Lower leg skin (tissue), 4 donors: Measurements from ENCODE around the gene MAP3K7CL. TPM values are rescaled to one million over a fixed set of nuclear protein-coding genes. Genes with fewer than 3 reads are reported as not detected.

Source experiments
- DNase-seq, 2 donors: peaks; one replicate each; pipeline ENCODE4 v3.0.0-alpha.2; 2019; ENCODE audit warnings: low spot score in 2 of 2
- H3K4me3 ChIP-seq: fragments of 200-600 bp; sonication (generic); 2 replicates; pipeline ENCODE4 v1.5.1; 2017; ENCODE audit warnings: mild to moderate bottlenecking, low read depth; ENCODE audit not compliant: poor library complexity, severe bottlenecking
- CTCF ChIP-seq, 3 donors: fragments of 450-650 bp; IDR thresholded peaks; one replicate each; pipeline ENCODE4 v1.5.1; 2016; ENCODE audit warnings: antibody characterized with exemption in 3 of 3, mild to moderate bottlenecking in 3 of 3, moderate library complexity in 2 of 3
- POLR2A ChIP-seq, 2 donors: fragments of 450-650 bp; IDR thresholded peaks; one replicate each; pipeline ENCODE4 v1.6.1; 2016 to 2017; ENCODE audit warnings: antibody characterized with exemption in 2 of 2, mild to moderate bottlenecking in 1 of 2, moderate library complexity in 1 of 2
- WGBS, 2 donors: methylation state at CpG; one replicate each; pipeline ENCODE4 v1.1.5; 2018; 5-methylcytosine and 5-hydroxymethylcytosine counted together
- intact Hi-C: fragments of 100-400 bp; cut with DNase I; formaldehyde crosslinking; loops from one replicate; pipeline ENCODE4 v1.15.0; 2023; ENCODE audit warnings: low total_unique reads
- total RNA-seq, 4 donors: library from RNA; depleted of rRNA; stranded (reverse); fragments of >200 nt; gene quantifications; one replicate each; pipeline ENCODE4 v1.1.0, GENCODE V29; 2016

The MAP3K7CL gene
- total RNA-seq, 4 donors from 2014 or later = 4.6 to 17.1 (median 8.8) TPM

- no peak for DNase-seq
- WGBS, 2 donors = 37 to 38% methylated on average over 1 of the region's 1 CpG
- H3K4me3 ChIP-seq = no peak overlapping the region
- intact Hi-C loops = no loop called here
- TF ChIP-seq CTCF (IDR thresholded peaks at IDR 0.05) (no peak), POLR2A (IDR thresholded peaks at IDR 0.05) (no peak)
These were observed 39.4 kb upstream of the MAP3K7CL start for GRCh38 chr21:29091033-29091432.

GRCh38 chr21:29092102-29092959, 38.1 kb upstream of the MAP3K7CL start:
- intact Hi-C loops = no loop called here
- 44 to 53% methylated on average over 9 of the region's 9 CpGs for WGBS, 2 donors

GRCh38 chr21:29096218-29097015, 34.0 kb upstream of the MAP3K7CL start:
- no peak overlapping the region for H3K4me3 ChIP-seq
- intact Hi-C loops = no loop called here
- 70 to 90% methylated on average over 8 of the region's 8 CpGs for WGBS, 2 donors
- no peak for TF ChIP-seq CTCF (IDR thresholded peaks at IDR 0.05)
- no peak for TF ChIP-seq POLR2A (IDR thresholded peaks at IDR 0.05)
- DNase-seq = no peak

More at GRCh38 chr21:29092102-29092959, 38.1 kb upstream of the MAP3K7CL start:
- no peak for DNase-seq
- no peak overlapping the region for H3K4me3 ChIP-seq
- no peak for TF ChIP-seq POLR2A (IDR thresholded peaks at IDR 0.05)
- no peak for TF ChIP-seq CTCF (IDR thresholded peaks at IDR 0.05)

GRCh38 chr21:29098156-29098555, 32.3 kb upstream of the MAP3K7CL start:
- intact Hi-C loops = no loop called here
- 68 to 77% methylated on average over 2 of the region's 2 CpGs for WGBS, 2 donors
- TF ChIP-seq POLR2A (IDR thresholded peaks at IDR 0.05) = no peak
- TF ChIP-seq CTCF (IDR thresholded peaks at IDR 0.05) = no peak
- DNase-seq = no peak
- H3K4me3 ChIP-seq = no peak overlapping the region

GRCh38 chr21:29102791-29103257, 27.6 kb upstream of the MAP3K7CL start:
- WGBS, 2 donors = 93 to 100% methylated on average over 2 of the region's 2 CpGs
- DNase-seq = no peak
- TF ChIP-seq POLR2A (IDR thresholded peaks at IDR 0.05) (no peak), CTCF (IDR thresholded peaks at IDR 0.05) (no peak)
- intact Hi-C loops = no loop called here
- H3K4me3 ChIP-seq = no peak overlapping the region
